ENCODE data around the gene CTRL.
"Not testable (repeated sequence)": the region's sequence is repeated elsewhere in the genome, so short reads cannot be mapped to it uniquely, and the experiment has no call there.

Gene CTRL

DNA sequence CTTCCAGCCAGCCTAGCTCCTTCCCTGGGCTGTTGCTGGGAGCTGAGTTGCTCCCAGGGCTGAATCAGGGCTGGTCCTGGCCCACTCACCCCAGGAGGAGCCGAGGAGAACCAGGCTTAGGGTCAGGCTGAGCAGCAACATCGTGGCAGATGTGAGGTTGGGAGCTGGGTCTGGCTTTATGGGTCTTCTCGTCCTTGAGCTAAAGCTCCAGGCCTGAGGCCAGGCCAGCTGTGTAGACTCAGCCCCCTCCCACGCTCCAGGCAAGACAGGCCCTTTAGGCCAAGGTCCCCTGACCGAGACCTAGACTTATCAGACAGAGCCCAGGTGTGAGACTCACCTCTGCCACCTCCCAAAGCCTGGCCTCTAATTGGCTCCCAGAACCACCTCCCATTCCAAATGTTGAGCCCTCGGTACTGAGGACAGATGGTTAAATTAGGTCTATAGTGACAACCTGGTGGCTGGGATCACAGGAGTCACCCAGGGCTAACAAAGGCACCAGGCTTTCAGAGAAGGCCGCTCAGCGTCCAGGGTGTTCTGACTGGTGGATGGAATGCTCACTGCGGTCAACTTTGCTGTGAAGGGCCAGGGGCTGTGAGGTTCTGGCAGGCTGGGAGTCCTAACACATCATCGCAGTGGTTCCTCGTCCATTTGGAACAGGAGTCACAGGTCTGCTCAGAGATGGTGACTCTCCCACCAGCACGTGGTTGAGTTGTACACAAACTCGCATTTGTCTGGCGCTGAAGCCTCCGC is at the start of gene CTRL:
CTRL (minus strand) TSS at position 151 of the 750 bp plus-strand sequence; CDS start at position 141, 10 bp downstream.
- DNase-seq (ENCODE audit: low read depth): no peak

DNA sequence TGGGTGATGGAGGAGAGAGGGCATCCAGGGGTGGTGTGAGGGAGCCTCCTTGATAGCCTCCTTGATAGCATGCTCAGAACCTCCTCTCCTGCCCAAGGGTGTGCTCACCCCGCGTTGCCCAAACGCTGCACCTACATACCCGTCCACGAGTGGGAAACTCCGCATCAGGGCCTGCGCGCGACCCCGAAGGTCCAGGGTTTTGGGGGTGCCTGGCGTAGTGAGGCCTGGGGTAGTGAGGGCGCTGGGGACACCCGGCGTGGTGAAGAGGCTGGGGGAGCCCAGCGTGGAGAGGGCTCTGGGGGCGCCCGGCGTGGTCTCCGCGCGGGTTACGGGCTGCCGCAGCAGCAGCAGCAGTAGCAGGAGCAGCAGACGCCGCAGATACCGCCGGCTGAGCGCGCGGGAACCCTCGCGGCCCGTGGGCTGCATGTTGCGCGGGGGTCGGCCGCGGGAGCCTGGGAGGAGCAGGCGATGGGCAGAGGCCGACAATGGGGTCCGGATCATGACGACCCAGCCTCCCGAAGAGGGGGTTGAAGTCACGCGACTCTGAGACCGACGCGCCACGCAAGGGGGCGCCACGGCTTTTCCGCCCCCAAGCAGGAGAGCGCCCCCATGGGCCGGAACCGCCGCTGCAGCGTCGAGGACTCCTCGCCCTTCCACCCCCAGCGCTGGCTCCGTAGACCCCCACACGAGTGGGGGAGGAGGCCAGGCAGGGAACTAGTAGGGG is 48.5 kb upstream of the CTRL start, which contains the start of gene DPEP3:
DPEP3 (minus strand) TSS at position 545 of the 724 bp plus-strand sequence; CDS start at position 426, 119 bp downstream.
- DNase-seq (ENCODE audit: low read depth): no peak

DNA sequence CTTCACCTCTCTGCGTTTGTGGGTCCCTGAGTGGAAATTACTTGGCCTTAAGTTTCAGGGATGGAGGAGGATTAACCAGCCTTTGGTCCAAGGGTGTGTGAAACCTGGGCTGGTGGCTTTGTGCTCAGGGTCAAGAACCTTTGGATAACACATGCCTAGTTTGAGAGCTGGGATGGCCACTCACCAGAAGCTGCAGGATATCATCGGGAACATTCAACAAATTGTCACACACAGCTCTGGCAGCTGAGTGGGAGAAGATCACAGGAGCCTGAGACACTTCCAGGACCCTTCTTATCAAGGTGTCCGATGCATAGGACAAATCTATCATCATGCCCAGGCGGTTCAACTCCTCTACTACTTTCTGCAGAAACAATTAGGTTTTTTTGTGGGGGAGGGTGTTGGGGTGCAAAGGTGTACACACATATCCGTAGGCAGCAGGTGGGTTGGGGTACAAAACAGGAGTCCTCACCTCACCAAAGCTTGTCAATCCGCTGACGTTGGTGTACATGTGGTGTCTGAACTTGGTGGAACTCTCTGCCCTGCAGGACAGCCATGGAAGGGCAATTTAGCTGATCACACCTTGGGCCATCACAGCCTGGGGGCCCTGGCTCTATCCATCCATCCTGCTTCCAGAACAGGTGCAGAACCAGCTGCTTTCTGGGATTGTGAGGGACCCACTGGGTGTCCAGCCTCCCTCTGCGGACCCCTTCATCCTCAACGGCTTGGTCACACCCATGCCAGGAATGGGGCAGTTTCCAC is 46.0 kb upstream of the CTRL start:
- no peak for DNase-seq (ENCODE audit: low read depth)

DNA sequence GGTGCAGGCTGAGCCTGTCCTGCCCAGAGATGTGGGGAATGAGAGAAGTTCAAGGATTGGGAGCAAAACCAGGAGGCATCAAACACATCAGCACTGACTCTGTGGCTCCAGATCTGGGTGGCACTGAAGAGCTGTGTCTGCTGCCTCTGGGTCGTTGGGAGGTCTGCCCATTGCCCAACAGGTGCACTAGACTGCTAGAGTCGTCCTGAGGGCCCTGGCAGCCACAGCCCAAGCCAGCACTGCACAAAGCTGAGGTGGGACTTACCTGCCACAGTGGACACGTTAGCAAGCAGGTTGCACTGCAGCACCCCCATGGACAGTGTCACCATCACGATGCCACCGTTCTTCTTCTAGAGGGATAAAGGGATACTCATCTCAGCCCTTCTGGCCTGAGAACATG is 45.3 kb upstream of the CTRL start:
- DNase-seq (ENCODE audit: low read depth): no peak

DNA sequence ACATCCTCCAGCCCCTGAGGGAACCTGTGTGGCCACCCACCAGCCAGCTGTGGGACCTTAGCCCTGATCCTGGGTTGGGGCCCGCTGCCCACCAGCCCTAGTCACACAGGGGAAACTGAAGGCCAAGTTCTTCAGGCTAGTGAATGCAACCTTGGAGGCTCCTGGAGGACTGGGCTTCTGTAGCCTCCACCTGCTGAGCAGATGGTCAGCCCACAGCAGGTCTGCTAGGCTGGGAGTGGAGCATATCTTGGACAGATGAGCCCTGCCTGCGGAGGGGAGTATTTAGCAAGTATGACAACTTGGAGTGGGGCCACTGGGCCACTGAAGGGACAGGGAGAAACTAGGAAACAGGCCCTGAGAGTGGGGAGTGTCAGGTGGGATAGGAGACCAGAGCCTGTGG is 44.5 kb upstream of the CTRL start:
- DNase-seq (ENCODE audit: low read depth): no peak

DNA sequence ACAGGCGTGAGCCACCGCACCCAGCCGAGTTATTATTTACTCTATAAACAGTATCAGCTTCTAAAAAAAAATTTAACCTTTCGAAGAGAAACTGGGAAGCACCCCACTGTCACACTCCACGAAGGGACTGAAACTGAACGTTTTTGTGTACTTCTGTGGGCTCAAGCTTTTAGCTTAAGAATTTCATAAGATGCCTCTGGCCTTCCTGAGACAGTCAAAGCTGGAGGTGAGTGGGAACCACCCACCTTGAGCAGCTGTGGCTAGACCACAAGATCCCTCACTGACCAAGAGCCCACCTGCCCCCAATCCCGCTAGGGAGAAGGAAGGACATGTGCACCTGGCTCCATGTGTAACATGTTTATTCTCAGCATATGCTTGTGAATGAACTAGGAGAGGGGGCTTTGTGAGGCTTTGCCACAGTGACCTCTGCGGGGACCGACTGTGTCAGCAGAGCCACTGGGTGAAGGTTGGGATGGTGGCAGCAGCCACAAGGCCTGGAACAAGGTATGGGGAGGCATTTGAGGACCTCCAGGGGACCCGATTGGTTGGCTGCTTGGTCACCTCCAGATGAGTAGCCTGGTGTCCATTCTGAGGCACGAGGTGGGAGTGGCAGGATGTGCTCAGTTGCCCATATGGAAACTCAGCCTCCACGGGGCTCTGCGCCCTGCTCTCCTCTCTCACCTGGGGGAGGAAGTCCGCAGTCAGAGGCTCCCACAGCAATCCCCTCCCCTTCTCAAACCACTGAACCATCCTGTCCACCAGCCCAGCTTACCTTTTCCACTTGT is 43.9 kb upstream of the CTRL start:
- no peak for DNase-seq (ENCODE audit: low read depth)

DNA sequence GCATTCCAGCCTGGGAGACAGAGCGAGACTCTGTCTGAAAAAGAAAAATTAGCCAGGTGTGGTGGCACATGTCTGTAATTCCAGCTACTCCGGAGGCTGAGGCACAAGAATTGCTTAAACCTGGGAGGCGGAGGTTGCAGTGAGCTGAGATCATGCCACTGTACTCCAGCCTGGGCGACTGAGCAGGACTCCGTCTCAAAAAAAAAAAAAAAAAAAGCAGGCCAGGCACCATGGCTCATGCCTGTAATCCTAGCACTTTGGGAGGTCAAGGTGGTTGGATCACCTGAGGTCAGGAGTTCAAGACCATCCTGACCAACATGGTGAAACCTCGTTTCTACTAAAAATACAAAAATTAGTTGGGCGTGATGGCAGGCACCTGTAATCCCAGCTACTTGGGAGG is 40.6 kb upstream of the CTRL start:
- not testable (repeated sequence) for DNase-seq (ENCODE audit: low read depth)

DNA sequence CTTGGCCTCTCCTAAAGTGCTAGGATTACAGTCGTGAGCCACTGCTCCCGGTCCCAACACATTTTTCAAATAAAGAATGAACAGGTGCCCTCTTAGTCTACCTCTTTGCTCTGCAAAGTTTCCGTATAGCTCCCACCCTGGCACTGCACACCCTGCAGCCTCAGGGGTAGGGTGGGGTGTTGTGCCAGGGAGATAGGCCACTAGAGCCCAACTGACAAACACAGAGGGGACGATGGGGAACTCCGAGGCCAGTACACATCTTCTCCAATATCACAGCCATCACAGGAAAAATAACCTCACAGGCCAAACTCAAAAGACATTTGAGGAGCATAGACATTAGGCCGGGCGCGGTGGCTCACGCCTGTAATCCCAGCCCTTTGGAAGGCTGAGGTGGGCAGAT is 39.4 kb upstream of the CTRL start:
- no peak for DNase-seq (ENCODE audit: low read depth)

DNA sequence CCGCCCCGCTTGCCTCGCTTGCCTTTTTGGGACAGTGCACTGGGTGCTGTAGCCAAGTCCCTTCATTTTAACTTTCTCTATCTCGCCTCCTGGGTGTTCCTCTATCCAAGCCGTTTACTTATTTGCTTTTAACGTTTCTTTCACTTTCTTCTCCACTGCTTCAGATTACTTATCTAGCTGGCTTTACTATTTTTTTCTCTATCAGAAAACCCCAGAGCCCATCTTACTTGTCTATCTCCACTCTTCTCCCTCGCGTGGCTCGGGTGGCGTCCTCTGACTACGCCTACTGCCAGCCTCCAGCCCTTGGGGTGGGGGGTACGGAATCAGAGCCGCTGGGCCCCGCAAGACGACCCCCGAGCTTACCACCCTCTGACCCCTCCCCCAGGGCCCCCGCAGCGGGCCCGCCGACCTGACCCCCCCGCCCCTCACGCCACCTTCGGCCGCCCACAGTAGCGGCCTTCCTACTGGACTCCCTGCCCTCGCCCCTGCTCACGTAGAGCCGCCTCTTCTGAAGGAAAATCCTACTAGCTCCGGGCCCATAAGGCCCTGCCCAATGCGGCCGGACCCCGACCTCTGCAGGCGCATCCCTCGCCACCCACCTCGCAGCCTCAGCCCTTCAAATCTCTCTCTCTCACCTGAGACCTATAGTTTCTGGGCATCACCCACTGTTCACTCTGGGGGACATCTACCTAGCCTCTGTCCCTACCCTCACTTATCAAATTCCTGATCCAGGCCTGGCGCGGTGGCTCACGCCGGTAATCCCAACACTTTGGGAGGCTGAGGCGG is 37.8 kb upstream of the CTRL start:
- DNase-seq (ENCODE audit: low read depth): no peak

DNA sequence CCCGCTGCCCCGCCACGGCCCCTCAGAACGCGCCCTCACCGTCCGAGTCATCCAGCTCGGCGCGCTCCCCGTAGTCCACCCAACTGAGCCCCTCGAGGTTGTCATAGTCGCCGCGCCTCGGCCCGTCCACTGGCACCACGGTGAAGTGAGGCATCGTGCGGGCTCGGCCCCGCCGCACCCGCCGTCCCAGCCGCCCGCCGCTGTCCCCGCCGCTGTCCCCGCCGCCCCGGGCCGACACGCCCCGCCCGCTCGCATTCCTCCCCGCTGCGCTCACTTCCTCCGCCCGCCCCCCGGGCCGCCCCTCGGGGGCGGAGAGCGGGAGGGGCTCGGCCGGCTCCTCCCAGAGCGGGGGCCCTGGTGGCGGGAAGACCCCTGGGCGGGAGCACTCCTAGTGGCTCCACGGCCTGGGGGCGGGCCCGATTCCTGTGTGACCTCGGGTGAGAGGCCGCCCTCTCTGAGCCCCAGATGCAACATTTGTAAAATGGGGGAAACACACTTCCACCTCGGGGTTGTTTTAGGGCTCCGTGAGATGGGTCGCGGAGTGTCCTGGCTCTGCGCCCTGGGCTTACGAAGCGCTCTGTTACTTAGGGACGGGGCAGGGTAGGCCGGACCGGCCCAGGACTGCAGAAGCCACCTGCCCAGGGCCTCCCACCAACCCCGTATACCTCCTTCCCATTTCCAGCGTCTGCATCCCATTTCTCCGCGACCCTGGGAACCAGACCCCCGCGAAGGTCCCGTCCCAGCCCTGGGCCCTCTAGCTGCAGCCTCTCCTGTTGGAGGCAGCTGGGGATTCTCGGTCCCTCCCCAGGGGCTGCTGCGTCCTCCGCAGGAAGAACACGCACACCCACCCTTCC is 37.0 kb upstream of the CTRL start, which contains the start of gene SLC12A4:
SLC12A4 (minus strand) TSS at position 238 of the 854 bp plus-strand sequence; CDS start at position 154, 84 bp downstream.
- no peak for DNase-seq (ENCODE audit: low read depth)

DNA sequence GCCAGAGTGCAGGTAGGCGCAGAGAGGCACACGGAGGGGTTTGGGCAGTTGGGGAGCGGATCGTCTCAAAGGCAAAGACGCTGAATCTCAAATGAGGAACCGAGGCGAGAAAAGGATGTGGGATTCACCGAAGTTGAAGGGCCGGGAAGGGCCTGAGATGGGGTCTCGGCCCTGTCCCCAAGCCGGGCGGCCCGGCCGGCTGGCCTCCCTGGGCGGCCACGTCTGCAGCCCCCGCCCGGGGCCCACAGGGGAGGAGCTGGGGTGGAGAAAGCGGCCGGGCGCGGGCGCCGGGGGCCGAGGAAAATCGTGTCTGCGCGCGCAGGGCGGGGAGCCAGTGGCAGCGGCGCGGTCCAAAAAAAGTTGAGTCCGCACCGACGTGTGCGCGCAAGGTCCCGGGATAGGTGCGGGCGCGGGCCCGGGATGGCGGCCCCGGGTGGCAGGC is 36.3 kb upstream of the CTRL start:
- no peak for DNase-seq (ENCODE audit: low read depth)

DNA sequence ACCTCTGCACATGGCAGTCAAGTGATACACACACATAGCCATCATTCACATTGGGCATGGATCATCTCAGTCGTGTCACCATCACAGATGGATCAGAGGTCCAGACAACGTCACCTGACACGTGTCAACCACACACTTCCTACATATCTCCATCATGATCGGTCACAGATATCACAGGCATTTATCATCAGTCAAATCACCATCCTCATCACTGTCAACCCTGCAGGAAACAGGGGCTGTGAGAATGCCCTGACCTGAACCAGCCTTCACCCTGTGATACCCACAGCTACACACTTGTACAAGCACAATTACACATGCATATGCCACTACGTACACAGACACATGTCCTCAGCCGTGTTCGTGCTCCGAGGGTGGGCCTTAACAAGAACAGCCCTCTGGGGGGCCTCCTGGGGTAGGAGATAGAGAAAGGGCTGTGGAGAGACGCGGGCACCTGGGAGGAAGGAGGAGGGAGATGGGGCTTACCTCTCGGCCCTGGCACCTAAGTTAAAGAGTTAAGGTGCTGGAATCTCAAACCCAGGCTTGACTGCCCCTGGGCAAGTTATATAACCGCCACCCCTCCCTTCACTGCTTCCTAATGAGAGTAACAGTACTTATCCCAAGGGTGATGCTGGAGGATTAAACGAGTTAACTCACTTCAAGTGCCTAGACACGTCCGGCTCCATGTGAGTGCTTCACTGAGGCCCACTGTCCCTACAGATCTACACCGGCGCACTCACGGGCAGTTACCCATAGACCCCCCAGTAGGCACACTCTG is 35.7 kb upstream of the CTRL start:
- DNase-seq (ENCODE audit: low read depth): no peak

DNA sequence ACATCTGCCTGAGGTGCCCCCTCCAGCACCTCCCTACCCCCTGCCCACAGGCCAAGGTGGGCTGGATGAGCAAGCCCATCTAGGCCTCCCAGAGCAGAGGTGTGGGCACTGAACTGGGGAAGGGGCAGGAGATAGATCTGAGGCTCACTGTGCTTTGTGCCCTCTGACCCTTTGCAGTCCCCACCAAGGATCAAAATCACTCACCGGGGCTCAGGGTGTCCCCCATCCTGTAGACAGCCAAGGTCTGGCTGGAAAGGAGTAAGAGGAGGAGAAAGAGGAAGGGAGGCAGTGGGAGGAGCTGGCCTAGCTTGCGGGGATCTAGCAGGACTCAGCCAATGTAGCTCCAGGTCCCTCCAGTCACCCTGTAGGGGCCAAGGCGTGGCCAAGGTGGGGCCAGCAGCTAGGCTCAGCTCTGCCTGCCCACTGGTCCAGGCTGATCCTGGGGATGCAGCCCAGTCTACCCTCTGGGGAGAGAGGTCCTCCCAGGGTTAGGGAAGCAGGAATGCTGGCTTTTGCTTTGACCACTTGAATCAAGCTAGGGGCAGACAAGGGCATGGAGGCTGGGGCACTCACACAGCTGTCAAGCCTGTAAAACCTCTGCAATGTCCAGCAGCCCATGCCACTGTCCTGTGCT is 35.0 kb upstream of the CTRL start:
- DNase-seq (ENCODE audit: low read depth): peak; percentile 57

DNA sequence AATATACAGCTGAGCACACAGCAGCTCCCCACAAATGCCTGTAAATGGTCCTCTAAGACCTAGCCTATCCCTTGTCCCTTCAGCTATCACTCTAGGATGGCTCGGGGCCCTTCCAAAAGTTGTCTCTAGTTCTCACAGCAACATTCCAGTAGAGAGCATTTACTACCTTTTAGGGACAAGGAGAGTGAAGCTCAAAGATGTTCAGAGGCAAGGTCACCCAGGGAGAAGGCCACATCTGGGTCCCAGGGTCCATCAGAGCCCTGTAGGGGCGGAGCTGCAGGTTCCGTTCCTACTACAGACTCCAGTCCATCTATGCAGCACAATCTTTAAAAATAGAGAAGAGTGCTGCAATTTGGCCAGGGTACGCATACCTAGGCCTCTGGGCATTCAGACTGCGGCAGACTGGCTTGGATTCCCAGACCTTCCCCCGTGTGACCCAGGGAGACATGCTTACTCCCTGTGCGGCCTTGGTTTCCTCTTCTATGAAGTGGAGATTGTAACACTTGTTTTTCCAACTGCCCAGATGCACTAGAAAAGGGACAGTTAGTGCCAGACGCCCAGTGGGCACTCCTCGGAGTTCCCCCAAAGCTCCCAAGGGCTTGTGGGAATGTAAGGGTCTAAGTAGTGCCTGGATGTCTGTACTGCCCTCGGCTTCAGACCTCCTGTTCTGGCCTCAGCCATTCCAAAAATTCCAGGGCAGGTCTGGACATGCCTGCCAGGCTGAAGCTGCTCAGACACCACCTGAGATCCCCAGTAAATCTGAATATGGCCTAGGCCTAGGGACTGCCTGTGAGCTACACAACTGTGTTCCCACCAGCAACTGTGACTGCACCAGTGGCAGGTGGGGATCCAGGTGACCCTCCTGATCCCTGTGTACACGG is 34.2 kb upstream of the CTRL start:
- no peak for DNase-seq (ENCODE audit: low read depth)

DNA sequence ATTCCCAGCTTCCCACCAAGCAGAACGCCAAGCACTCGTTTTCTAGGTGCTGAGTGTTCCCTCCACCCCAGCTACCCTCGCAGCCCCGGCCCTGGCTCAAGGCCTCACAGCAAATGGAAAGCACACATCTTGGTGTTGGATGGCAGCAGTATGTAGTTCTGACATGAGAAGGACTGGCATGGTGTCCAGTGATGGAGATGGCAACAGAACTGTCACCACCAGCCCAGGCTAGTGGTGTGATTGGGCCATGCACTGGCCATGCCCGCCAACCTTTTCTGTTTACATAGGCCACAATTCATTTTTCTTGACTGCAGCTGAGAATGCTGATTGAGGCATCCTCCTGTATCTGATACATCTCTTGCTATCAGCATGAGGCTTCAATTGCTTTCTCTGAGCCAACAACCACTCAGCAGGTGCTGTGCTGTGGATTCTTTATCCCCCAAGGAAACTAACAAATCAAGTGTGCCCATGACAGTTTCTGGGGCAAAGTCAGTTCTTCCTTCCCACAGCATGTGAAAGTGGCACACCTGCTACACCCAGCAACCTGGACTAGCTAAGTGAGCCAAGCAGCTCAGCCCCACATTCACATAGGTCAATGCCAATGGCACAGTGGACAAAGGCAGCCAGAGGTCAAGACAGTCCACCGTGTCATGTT is 32.9 kb upstream of the CTRL start:
- DNase-seq (ENCODE audit: low read depth): no peak

DNA sequence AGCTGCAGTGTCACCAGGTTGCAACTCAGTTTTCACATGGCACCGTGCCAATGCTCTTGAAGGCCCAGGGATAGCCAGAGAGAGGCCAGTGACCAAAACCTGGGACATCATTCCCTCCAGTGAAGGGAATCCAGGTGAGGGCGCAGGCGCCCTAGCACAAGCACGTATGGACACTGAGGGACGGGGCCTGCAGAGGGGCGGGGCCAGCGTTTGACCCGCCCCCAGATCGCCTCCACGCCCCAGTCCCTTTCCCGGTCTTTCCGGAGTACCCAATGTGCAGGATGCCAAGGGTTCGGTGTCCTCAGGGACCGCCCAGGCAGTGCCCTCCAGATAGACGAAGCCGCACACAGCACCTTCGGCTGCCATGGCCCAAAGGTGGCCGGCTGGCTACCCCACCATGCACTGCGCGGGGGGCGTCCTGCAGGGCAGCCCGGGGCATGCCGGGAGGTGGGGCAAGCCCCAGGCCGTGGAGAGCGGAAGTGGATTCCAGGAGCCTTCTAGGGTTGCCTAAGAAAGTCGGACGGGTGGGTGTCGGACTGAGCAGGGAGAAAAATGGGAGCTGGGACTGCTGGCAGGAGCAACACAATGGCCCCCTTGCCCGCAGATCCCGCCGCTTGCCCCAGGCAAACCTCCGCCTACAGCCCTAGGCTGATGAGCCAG is 32.1 kb upstream of the CTRL start:
- no peak for DNase-seq (ENCODE audit: low read depth)

DNA sequence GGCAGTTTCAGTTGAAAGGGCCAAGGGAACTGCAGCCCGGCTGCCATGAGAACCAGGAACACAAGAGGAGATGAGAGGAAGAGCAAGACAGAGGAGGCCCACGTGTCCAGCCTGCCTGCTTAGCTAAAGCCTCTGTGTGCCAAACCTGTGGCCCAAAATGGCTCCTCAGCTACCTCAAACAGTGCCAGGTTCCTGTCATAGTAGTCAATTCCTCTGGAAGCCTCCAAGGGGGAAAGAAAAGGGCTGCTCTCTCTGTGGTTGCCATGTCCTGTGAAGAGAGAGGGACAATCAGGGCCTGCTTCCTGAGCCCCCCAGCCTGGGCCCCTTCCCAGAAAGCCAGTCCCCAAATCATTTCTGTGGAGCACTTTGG is 31.6 kb upstream of the CTRL start:
- no peak for DNase-seq (ENCODE audit: low read depth)
